RWPE1 (cell line): ENCODE measurements around the gene PRR5.

Source experiments
- CTCF ChIA-PET: fragments of 350-600 bp; sonication (Branson Sonifier 250); formaldehyde crosslinking; extraction: SDS; loops from one replicate; lab custom pipeline; 2021; lab: Yijun Ruan, JAX
- POLR2A ChIA-PET: fragments of 400-600 bp; formaldehyde crosslinking; extraction: SDS; loops from one replicate; lab custom pipeline; 2020; ENCODE audit warnings: antibody characterized with exemption; ENCODE audit not compliant: low non-redundant PET; lab: Yijun Ruan, JAX
- DNase-seq: peaks from one replicate; pipeline ENCODE4 v3.0.0; 2012; ENCODE audit warnings: low spot score
- H3K27ac ChIP-seq: fragments of 450-650 bp; 2 replicates; pipeline ENCODE4 v1.5.1; 2017
- TF ChIP-seq, protein P1 (sequence below): fragments of 450-650 bp; conservative IDR thresholded peaks from 2 replicates; pipeline ENCODE4 v1.5.1; 2017; ENCODE audit warnings: low read depth, mild to moderate bottlenecking

The PRR5 gene

DNA sequence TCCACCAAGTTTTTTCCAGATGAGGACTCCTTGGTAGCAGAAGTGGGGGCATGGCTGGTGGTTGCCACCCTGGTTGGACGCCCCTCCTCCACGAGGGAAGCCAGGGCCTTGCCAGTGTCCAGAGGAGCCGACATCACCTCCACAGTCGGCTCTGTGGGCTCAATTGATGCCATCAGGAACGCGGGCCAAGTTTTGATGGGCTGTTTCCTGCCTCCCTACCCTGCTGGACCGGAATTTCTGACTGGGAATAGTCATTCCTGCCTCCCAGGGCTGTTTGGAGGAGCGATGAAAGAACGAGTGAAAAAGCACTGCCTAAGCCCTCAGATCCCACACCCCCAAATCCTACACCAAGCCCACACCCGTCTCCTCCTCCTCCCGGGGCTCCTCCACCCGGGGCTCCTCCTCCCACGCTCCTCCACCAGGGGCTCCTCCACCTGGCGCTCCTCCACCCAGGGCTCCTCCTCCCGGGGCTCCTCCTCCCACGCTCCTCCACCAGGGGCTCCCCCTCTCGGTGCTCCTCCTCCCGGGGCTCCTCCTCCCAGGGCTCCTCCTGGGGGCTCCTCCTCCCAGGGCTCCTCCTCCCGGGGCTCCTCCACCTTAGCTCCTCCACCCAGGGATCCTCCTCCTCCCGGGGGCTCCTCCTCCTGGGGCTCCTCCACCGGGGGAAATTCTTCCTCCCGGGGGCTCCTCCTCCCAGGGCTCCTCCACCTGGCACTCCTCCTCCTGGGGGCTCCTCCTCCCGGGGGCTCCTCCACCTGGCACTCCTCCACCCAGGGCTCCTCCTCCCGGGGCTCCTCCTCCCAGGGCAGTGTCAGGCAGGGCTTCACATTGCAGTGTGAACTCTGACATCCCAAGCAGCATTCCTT lies 10.0 kb upstream of the PRR5 start:
- no peak overlapping the region for H3K27ac ChIP-seq
- ChIA-PET POLR2A (no interaction called here), CTCF (no interaction called here)
- TF ChIP-seq, protein P1, sequence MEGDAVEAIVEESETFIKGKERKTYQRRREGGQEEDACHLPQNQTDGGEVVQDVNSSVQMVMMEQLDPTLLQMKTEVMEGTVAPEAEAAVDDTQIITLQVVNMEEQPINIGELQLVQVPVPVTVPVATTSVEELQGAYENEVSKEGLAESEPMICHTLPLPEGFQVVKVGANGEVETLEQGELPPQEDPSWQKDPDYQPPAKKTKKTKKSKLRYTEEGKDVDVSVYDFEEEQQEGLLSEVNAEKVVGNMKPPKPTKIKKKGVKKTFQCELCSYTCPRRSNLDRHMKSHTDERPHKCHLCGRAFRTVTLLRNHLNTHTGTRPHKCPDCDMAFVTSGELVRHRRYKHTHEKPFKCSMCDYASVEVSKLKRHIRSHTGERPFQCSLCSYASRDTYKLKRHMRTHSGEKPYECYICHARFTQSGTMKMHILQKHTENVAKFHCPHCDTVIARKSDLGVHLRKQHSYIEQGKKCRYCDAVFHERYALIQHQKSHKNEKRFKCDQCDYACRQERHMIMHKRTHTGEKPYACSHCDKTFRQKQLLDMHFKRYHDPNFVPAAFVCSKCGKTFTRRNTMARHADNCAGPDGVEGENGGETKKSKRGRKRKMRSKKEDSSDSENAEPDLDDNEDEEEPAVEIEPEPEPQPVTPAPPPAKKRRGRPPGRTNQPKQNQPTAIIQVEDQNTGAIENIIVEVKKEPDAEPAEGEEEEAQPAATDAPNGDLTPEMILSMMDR, result no peak
- no peak for DNase-seq

DNA sequence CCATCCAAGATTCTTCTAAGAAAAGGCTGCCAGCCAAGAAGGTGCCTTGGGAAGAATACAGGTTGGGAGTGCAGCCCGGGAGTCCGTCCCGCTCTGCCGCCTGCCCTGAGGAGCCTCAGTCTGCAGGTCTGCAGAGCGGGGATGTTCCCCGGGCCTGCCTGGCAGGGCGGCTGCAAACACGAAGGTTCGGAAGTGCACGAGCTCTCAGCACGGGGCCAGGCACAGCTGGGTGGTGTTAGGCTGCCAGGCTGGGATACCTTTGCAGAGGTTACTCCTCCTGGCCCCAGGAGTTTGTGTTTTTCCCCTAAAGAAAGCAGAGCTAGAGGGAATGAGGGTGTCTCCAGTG lies 9.4 kb upstream of the PRR5 start:
- ChIA-PET CTCF (no interaction called here), POLR2A (no interaction called here)
- no peak for DNase-seq
- H3K27ac ChIP-seq, result no peak overlapping the region
- TF ChIP-seq, protein P1, result no peak

DNA sequence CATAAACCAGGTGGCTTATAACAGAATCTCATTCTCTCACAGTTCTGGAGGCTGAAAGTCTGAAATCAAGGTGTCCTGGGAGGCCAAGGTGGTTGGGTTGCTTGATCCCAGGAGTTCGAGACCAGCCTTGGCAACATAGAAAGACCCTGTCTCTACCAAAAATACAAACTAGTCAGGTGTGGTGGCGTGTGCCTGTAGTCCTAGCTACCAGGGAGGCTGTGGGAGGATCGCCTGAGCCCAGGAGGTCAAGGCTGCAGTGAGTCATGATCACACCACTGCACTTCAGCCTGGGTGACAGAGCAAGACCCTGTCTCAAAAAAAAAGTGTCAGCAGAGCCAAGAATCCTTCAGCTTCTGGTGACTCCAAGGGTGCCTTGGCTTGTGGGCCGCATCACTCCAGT lies 8.9 kb upstream of the PRR5 start:
- ChIA-PET CTCF (interaction anchor here (0.6 kb wide), 1 partner anchor 8 kb away, joined by 3 read pairs; no protein-coding TSS in a partner anchor), POLR2A (no interaction called here)
- TF ChIP-seq, protein P1, result no peak
- H3K27ac ChIP-seq, result no peak overlapping the region
- DNase-seq, result no peak

DNA sequence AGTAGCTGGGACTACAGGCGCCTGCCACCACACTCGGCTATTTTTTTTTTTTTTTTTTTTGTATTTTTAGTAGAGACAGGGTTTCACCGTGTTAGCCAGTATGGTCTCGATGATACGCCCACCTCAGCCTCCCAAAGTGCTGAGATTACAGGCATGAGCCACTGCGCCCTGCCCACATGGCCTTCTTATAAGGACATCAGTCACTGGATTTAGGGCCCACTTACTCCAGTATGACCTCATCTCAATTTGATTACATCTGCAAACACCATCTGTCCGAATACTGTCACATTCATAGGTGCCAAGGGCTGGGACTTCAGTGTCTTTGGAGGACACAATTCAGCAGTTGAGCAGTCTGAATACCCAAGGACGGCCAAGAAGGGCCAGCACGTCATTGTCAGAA lies 8.2 kb upstream of the PRR5 start:
- ChIA-PET POLR2A (no interaction called here), CTCF (interaction anchor here (0.6 kb wide), 1 partner anchor 8 kb away, joined by 3 read pairs; no protein-coding TSS in a partner anchor)
- TF ChIP-seq, protein P1, result no peak
- DNase-seq, result no peak
- no peak overlapping the region for H3K27ac ChIP-seq

DNA sequence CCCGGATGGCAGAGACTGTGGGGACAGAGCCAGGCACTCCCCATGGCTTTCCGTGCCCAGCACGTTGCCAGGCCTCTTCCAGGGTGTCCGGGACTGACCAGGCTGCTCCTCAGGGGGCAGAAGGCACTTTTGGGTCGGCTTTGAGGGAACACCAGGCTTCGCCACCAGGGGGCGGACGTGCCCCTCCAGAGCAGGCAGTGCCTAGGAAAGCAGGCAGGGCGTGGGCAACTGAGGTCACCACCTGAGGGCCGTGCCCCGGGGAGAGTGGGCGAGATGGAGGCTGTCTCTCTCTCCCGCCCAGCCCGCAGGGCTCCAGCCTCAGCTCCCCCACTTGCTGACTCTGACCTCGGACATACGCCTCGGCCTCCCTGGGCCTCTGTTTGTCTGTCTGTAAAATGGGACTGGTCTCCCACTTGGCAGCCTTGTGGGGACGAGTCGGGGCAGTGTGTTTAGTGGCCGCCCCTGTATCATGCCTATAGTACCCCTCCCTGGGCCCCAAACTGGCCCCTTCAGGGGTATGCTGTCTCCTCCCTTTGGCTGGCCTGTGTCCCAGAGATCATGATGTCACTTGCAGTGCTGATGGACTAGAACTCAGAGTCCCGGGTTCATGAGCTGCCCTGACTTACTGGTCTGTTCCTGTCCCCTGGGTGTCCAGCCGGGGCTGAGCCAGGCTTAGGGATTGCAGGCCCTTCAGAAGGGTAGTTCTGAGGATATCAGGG lies 4.4 kb upstream of the PRR5 start:
- ChIA-PET POLR2A (no interaction called here), CTCF (interaction anchor here (0.6 to 0.9 kb wide), 2 partner anchors 37 to 774 kb away, joined by 3 to 4 read pairs; no protein-coding TSS in a partner anchor)
- peak; percentile 53 for DNase-seq
- TF ChIP-seq, protein P1, result peak; percentile 86
- H3K27ac ChIP-seq, result no peak overlapping the region
